ENCODE data around the gene KCNIP1.

Gene KCNIP1

DNA sequence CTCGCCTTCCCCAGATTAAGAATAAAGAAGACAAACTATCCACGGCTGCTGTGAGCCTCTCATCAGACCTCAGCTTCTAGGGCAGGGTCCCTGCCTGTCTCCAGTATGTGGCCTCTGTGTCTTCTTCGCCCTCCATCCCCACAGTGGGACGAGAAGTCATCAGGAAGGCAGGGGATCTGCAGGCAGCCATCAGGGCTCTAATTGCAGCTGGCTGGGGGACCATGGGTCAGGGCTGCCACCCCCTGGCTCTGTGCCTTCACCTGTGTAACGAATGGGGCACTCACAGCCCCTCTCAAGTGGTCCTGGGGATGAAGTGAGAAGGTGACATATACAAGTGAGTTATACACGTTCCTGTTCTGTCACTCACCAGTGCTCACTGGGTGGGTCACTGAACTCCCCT, 139.8 kb downstream of the KCNIP1 start:
- DNase-seq (ENCODE audit: low spot score), result no peak

DNA sequence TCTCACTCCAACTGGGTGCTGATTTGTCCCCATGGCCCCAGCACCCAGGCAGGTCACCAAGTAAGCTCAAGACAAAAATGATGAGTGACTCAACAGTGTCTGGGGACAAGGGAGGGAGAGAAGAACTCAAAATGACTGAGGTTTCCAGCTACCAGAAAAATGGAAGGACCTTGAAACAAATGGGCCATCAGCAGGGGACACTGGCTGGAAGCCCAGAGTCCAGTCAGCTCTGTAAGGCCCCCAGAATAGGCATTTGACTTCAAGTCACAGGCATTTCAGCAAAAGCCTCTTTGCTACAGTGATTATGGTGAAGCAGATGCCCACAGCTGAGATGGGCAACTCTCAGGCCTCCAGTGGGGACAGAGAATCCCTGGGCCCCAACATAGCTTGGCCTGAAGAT, 140.7 kb downstream of the KCNIP1 start:
- no peak for DNase-seq (ENCODE audit: low spot score)

DNA sequence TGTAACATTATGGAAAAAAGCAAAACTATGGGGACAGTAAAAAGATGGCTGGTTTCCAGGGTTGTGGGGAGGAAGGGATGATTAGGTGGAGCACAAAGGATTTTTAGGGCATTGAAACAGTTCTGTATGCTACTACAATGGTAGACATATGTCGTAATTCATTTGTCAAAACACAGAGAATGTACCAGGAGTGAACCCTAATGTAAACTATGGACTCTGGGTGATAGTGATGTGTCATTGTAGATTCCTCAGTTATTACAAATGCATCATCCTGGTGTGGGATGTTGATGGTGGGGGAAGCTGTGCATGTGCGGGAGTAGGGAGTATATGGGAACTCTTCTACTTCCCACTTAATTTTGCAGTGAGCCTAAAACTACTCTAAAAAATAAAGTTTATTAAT, 144.7 kb downstream of the KCNIP1 start:
- DNase-seq (ENCODE audit: low spot score), result no peak

DNA sequence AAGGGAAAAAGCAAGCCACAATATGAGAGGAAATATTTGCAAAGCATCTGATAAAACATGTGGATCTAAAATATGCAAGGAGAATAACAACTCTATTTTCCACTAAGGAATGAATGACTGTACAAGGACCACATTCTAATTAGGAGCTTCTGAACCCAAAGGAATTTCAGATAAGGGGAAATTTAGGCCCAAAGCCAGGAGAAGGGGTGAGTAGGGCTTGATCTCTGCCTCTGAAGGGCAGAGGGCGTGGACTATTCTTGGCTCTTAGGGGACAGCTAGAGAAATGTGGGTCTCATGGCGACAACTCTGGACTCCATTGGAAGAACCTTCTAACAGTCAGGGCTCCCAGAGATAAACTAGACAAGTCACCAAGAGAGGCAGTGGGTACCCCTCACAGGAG, 147.0 kb downstream of the KCNIP1 start:
- no peak for DNase-seq (ENCODE audit: low spot score)

DNA sequence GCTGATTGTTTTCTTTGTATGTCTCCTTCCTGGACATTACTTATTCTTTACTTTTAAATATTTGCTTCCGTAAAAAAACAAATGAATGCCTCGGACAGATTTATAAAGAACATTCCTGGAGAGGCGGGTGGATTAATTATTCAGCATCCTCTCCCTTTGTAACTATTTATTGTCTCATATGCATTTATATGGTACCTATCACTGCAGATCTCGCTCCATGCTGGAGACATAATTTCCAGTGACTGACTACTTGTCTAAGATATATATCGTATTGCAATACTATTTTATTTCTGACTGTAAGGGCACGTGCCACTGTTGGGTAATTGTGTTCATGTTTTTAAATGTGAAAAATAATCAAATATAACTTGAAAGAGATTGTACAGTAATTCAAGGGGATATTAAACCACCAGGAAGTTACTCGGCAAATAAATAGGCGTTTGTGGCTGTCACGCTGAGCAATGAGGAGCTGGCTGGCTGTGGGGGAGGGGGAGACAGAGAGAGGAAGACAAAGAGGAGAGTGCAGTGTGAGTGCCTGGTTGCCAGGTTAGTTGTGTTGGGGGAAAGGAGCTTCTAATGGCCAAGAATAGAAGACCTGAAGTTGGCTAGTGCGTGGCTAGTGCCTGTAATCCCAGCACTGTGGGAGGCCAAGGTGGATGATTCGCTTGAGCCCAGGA, 147.9 kb downstream of the KCNIP1 start:
- DNase-seq (ENCODE audit: low spot score), result no peak

DNA sequence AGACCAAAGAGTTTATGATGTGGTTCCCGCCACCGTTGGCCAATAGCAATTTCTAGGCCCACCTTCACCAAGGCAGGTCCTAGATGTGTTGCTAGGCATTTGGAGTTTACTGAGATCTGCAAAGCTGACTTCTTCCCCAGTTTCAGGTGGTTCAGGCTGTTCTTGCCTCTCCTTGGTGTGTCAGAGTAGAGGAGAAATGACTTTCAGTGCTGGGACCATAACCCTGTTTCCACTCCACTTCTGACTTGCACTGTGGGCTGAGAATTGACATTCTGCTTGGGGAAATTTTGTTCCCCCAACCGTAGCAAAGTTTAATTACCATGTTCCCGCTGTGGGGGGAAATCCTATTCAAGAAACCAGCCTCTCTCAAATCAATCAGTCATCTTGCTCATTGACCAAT, 151.7 kb downstream of the KCNIP1 start:
- DNase-seq (ENCODE audit: low spot score), result no peak

DNA sequence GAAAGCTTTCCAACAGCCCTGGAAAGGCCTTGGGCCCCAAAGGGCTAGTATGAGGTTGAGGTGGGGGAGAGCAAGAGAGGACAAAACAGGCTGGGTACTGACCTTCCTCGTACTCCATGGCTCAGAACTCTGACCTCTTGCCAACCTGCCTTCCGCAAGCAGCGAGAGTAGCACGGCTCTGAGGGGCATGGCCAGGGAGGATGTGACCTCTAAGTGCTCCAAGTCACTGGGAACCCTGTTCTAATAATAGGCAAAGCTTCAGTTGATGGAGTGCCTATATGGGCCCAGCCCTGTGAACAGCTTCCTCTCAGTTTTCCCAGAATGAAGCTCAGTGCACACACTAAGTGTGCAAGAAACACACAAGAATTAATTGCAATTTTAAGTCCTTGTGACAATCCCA, 152.1 kb downstream of the KCNIP1 start:
- no peak for DNase-seq (ENCODE audit: low spot score)

DNA sequence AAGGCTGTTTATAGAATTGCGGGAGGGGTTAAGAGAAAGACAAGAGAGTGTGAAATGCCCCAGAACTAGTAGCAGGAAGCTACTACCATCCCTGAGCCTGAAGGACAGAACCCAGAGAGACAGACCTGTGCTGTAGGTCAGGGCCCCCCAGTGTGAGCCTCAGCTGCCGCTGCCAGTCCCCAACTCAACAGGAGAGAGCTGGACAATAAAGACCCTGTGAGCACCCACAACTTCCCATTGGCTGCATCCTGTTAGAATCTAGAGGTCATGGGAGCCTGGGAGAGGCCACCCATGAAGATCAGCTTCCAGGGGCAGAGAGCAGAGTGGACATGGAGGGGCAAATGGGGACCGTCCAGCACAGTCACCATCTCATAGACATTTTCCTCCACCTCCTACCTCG, 152.5 kb downstream of the KCNIP1 start:
- no peak for DNase-seq (ENCODE audit: low spot score)

DNA sequence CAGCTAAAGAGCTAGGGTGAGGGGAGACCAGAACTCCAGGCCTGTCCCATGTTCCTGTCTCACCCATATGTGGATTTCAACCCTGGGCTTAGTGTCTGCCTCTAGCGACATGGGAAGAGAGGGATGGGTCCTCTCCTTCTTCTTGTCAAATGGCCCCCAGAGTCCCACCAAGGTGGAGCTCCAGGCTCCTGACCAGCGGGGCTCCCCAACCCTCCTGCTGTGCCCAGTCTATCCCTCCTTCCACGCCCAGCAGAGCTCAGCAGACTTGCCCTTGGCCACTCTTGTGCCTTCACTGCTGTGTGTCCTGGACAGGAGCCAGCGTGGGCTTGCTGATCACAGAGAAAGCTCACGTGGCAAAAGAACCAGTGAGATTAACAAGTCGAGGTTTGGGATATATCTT, 156.7 kb downstream of the KCNIP1 start:
- DNase-seq (ENCODE audit: low spot score), result no peak

DNA sequence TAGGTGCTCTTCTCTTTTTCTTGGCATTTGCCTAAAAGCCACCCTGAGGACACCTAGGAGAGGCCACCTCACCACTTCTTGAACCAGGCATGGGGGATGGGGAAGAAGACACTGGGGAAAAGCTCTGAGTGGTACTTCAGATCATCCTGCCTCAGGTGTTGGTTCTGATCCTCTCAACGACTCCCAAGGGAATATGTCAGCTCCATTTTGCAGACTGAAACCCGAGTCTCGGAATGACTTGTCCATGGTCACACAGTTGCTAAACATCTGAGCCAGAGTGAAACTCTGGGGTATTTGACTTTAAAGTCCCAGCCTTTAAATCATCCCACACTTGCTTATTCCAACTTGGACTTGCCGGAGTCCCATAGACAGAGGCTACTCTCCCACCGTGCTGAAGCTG, 159.1 kb downstream of the KCNIP1 start:
- DNase-seq (ENCODE audit: low spot score), result no peak

DNA sequence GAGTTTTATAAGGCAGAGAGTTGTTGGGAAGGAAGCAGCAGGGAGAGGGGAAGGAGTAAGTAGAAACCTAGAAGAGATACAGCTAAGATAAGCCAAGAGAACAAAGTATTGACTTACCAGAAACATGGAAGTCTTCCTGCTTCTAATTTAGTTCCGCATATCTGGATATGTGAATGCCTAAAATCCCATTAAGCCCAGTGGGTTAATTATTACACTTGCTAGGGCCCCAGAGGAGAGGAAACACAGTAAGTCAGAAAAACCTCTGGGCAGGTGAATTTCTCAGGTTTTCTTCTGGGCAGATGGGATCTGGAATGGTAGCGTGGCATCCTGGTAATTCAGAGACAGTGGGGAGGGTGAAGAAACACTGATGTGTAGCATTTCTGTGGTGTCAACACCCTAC, 175.0 kb downstream of the KCNIP1 start:
- no peak for DNase-seq (ENCODE audit: low spot score)

DNA sequence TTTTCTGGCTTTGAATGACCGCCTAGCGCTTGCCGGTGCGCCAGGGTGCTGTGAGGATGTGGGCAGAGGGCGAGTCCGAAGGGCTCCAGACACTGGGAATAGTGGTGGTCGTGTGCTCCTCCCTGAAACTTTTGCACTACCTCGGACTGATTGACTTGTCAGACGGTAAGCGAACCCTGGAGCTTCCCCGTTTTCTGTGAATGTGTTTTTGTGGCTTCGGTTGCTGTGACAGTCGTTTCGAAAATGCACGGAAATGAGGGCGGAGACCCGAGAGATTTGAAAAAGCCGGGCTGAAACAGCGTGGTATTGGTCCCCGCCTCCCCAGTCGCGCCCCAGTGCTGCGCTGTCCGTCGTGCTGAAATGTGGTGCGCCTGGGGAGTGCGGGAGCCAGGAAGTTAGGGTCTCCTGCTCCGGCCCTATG, 177.2 kb downstream of the KCNIP1 start:
- no peak for DNase-seq (ENCODE audit: low spot score)

DNA sequence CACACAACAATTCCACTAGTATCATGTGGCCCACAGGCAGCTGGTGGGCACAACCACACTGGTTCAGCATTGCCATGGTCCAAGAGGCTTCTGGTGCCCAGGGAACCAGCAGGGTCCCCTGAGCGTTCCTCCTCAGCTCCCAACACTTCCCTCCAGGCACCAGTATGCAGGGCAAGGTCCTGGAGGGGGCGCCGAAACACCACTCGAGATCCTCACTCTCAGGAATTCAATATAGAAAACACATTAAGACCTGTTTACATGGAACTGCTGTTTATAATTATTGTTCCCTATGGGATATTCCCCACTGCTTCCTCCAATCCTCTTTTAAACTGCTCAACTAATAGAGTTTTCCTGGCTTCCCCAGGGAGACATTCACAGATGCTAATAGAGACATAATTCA, 187.8 kb downstream of the KCNIP1 start:
- DNase-seq (ENCODE audit: low spot score), result no peak

DNA sequence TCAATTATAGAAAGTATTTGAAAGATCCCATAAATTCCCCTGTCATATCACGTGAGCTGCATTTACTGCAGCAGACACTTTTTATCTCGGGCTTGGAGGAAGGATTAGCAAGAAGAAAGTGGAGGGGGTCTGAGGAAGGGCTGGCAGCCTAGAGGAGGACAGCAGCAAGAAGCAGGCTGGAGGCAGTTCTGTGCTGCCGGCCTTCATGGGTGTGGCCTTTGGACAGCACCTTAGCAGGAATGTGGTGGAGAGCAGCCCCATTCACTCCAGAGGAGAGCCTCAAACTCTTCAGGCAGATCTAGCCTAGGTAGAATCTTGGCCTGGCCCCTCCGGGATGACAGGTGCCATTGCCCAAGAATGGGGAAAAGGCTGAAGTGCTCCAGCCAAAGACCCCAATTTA, 189.9 kb downstream of the KCNIP1 start:
- no peak for DNase-seq (ENCODE audit: low spot score)

DNA sequence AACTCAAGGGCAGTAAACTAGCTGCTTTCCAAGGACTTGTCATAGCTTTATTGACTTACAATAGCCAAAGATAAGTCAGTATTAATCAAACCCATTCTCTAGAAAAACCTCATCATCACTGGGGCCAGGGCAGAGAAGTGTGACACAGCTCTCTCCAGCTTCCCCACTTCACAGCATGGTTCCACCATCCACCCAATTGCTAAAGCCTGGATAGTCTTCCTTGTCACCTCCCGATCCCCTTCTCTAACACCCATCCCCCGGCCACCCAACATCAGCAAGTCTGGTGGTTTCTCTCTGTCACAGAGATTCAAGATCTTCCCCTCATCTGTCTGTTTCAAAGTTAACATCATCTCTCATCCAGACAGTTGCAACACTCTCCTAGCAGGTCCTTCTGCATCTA, 191.1 kb downstream of the KCNIP1 start:
- DNase-seq (ENCODE audit: low spot score), result no peak

DNA sequence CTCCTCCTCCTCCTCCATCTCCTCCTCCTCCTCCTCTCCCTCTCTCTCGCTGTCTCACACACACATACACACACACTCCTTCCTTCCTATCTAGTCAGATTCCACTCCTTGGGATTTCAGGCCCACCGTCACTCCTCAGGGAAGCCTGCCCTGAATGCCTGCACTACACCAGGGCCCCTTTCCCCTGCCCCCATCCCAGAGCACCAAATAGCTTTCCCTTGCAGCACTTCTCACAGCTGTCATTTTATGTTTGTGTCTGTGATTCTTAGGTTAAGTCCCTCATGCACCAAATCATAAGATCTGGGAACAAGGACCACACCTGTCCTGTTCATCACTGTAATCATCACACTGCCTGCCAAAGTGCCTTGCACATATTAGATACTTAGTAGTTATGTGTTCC, 193.2 kb downstream of the KCNIP1 start:
- DNase-seq (ENCODE audit: low spot score), result no peak

DNA sequence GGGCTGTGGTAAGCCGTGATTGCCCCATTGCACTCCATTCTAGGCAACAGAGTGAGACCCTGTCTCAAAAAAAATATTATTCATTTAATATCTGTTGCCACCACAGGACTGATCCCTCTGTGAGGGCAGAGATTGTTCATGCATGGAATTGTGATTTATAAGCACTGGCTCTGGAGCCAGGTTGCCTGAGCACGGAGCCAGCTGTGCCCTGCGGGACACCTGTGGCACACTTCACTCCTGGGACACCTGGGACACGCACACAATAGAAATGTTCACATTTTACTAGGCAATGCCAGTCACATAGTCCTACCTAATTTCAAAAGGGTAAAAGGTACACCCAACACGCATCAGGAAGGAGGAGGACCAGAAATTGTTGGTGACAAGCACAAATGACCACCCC, 196.7 kb downstream of the KCNIP1 start:
- DNase-seq (ENCODE audit: low spot score), result no peak

DNA sequence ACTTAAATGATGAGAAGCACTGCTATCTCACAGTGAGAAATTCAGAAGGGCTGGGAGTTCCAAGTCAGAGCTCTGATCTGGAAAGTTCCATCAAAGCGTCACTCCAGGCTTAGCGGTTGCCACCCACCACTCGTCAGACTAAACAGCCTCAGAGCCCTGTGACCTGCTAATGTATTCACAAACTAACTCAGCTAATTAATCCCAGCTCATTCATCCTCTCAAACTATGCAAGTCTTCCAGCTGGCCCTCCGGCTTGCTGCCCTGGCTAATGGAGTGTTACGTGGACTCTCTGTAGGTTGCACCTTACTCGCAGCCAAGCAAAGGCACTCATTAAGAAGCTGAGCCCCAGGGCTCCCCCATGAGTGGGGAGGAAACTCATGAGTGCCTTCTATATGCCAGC, 197.5 kb downstream of the KCNIP1 start:
- no peak for DNase-seq (ENCODE audit: low spot score)

DNA sequence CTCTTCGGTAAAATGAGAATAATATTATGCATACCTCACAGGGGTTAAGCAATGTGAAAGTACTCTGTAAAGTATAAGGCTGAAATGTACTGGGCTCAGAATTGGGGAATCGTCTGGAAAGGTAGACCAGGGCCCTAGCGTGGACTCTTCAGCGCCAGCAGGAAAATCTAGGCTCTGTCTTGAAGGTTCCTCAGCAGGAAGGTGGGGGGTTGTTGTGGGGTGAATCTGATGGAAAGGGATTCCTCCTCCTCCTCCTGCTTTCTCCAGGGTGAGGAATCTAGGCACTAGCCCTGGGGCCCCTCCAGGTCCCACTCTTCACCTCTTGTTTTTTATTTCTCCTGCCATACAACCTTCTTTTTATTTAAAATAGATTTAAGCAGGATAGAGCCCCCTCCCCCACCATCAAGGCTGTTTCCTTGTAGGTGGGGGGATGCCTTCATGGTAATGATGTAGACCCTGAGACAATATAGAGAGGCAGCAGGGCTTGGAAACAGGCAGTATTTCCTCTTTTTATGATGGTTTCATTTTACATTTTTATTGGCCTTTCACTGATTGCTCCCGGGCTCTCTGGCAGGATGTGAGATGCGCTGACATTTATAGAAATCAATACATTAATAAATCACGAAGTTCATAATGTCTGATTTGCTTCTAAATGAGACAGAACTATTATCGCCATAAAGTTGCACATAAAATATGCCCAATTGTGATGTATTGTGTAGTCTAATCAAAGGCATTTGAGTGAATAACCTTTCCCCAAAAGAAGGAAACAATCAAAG, 200.8 kb downstream of the KCNIP1 start:
- no peak for DNase-seq (ENCODE audit: low spot score)

DNA sequence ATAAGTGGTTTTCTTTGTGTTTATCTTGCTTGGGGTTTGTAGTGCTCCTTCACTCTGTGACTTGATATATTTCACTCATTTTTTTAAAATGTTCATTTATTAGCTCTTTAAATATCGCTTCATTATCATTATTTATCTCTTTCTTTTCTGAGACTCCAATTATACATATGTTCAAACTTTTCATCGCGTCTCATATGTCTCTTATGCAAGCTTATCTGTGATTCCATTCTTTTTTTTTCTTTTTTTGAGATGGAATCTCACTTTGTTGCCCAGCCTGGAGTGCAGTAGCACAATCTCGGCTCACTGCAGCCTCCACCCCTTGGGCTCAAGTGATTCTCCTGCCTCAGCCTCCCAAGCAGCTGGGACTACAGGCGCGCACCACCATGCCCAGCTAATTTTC, 205.8 kb downstream of the KCNIP1 start:
- DNase-seq (ENCODE audit: low spot score), result no peak

DNA sequence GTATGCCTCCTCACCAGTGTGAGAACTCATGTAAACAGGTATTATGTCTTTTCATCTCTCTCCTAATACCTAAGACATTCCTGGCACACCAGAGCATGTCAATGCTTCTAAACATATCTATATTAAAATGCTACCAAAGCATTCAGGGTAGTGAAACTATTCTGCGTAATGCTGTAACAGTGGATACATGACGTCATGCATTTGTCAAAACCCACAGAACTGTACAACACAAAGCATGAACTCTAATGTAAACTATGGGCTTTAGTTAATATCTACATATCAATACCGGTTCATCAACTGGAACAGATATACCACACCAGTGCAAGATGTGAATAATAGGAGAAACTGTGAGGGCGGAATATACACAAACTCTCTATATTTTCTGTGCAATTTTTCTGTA, 207.5 kb downstream of the KCNIP1 start:
- no peak for DNase-seq (ENCODE audit: low spot score)

DNA sequence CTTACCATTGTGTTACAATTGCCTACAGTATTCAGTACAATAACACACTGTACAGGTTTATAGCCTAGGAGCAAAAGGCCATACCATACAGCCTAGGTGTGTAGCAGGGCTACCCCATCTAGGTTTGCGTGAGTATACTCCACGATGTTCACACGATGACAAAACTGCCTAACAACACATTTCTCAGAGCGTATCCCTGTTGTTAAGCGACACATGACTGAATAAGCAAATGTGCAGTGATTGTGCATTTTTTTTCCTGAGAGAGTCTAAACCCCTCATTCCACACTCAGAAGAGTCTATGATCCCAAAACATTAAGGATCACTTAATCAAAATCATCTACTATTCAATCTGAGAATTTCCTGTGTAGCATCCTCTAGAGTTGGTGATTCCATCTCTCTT, 211.3 kb downstream of the KCNIP1 start:
- no peak for DNase-seq (ENCODE audit: low spot score)

DNA sequence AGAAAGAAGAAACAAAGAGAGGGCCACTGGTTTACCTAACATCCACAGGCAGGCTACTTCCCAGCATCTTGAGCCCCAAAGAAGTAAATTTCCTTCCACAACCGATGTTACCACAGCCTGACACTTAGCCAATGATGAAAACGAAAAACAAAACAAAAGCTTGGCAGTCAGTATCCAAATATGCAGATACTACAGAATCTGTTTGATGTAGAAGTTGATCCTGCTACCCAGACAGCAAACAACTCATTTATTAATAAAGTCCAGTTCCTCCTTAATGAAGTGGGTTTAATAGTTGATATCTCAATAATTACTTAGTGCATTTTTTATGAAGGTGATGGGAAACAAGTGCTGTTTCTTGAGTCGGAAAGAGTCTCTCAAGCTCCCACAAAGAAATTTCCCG, 212.6 kb downstream of the KCNIP1 start:
- no peak for DNase-seq (ENCODE audit: low spot score)

DNA sequence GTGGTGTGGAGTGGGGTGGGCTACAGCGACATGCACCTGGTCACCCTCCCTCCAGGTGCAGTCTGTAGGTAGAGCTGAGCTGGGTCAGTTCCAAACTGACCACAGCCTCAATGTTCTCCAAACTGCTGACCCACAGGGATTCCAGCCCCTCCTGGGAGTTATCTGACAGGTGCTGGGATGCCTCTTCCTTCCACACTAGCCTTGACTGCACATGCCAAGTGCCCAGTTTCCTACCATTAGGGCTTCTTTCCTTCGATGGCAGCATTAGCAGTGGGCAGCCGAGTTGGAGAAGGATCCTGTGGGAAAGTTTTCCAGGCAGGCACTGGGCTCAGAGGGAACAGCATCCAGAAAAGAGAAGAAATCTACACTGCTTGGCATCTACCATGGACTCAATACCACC, 215.7 kb downstream of the KCNIP1 start:
- DNase-seq (ENCODE audit: low spot score), result no peak
